Right forelimb (tissue), 1 donor: ENCODE results near the gene CNTNAP1.
"Not testable (repeated sequence)": the region's sequence is repeated elsewhere in the genome, so short reads cannot be mapped to it uniquely, and the experiment has no call there.

Experiments used
- DNase-seq: peaks from one replicate; pipeline ENCODE4 v3.0.0-alpha.2; 2018

The CNTNAP1 gene

DNA sequence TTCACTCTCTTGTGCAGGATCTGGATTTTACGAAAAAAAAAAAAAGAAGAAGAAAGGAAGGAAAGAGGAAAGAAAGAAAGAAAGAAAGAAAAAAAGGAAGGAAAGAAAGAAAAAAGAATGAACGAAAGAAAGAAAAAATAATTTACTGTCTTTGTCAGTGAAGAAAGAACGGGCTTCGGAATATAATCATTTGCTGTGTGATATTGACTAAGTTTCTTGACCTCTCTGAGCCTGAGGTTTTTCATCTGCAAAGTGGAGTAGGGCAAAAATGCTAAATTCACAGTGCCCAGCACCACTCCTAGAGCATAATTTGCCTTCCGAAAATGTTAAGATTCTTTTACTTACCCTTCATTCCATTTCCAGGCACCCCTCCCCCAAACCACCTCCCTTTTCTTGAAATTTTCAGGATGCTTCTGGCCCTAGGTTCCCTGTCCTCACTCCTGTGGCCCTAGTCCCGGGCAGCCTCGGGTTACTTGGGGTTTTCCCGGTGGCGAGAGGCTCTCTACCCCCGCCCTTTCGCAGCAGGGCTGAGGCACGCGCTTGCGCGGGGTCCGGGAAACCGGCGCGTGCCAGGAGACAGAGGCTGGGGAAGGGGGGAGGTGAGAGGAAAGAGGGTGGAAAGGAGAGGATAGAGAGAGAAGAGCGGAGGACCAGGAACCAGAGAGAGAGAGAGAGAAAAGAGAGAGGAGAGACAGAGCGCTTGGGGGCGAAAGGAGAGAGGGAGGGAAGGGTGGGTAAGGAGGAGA is at the start of gene CNTNAP1:
CNTNAP1 (plus strand) TSS at position 556 of the 746 bp plus-strand sequence. CDS start 299 bp downstream, outside the sequence.
- peak; percentile 81 for DNase-seq

DNA sequence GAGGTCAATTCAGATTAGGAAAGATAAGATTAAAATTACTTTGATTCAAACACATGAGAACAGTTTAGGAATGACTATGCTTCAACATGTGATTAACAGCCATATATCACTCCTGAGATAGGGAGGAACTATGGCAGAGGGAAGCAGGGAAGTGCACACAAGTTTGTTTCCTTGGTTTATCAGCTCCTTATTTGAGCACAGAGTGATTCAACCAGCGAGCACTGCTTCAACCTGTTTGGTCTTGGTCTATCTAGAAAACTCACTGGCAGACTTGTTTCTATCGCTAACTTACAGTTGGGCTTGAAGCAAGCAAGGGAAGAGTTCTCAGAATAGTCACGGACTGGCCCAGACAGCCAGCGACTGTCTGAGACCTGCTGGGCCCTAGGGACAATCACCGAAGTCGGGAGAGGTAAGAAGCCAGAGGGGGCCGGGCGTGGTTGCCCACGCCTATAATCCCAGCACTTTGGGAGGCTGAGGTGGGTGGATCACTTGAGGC is 49.3 kb upstream of the CNTNAP1 start:
- no peak for DNase-seq

DNA sequence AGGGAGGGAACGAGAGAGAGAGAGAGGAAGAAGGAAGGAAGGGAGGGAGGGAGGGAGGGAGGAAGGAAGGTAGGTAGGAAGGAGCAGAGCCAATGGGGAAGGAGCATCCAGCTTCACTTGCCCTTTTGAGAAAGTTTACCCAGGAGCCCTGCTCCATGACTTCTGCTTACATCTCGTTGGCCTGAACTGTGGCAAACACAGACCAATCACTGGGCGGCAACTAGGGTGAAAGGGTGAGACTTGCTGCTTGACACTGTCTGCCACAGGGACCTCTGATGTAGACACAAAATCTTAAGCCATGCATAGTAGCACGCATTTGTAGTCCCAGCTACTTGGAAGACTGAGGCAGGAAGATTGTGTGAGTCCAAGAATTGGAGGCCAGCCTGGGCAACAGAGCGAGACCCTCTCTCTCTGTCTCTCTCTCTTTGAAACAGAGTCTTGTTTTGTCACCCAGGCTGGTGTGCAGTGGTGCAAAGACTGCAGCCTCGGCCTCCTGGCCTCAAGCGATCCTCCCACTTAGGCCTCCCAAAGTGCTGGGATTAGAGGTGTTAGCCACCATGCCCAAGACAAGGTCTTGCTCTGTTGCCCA is 42.7 kb upstream of the CNTNAP1 start:
- DNase-seq, result no peak

DNA sequence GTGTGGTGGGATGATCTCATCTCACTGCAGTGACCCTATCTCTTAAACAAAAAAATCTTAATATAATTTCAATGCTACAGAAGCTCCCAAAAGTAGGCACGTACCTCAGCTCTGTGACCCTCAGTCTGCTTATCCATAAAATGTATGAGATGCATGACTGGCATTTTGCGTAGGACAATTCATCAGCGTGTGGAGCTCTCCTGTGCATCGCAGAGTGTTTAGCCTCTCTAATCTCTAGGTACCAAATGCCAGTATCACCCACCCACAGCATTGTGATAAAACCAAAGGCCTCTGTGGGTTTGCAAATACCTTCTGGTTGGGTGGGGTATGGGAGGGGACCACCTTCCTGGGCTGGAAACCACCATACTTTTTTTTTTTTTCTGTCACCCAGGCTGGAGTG is 42.2 kb upstream of the CNTNAP1 start:
- no peak for DNase-seq

DNA sequence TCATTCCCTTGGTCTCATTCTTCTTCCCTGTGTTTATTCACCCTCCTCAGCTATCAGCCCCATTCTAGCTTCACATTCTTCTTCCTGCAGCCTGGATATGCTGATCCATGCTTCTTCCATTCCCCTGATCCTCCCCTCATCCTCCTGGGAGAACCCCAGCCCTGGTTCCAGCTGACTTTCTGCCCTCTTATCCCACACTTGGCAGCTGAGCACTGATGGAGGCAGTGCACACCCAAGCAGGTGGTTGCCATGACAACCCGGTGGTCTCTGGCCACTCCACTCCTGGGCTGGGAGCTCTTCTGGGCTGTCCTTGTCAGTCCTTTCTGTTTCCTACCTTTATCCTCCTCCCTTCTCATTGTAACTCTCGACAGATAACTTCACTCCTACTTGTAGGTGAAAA is 40.0 kb upstream of the CNTNAP1 start:
- no peak for DNase-seq

DNA sequence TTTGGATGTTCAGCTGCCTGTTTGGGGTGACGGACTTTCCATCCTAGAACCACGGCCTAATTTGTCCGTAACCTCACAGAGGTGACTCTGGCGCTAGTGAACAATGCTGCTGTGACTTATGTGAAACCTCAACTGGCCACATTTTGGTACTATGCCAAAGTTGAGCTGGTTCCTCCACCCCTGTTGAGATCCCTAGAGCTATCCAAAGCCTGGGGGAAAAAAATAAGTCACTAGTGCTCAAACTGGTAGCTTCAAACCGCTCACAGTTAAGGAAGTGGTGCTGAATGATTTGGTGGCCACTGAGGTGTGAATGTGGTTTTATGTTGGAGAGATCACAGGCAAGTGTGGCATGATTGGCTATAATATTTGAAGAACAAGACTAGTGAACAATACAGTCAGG is 34.6 kb upstream of the CNTNAP1 start:
- no peak for DNase-seq

DNA sequence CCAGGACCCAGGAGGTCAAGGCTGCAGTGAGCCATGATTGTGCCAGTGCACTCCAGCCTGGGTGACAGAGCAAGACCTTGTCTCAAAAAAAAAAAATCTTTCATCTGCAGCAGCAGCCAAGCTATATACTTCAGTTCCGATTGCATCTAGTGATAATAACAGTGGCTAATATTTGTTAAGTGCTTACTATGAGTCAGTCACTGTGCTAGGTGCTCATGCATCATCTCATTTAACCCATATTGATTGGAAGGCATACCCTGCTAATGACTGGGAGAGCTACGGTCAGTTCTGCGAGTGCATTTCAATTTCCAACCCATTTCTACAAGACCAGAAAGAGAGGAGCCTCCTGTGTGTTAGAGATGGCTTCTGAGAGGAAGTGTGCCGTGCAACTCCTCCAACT is 30.9 kb upstream of the CNTNAP1 start:
- DNase-seq, result no peak

DNA sequence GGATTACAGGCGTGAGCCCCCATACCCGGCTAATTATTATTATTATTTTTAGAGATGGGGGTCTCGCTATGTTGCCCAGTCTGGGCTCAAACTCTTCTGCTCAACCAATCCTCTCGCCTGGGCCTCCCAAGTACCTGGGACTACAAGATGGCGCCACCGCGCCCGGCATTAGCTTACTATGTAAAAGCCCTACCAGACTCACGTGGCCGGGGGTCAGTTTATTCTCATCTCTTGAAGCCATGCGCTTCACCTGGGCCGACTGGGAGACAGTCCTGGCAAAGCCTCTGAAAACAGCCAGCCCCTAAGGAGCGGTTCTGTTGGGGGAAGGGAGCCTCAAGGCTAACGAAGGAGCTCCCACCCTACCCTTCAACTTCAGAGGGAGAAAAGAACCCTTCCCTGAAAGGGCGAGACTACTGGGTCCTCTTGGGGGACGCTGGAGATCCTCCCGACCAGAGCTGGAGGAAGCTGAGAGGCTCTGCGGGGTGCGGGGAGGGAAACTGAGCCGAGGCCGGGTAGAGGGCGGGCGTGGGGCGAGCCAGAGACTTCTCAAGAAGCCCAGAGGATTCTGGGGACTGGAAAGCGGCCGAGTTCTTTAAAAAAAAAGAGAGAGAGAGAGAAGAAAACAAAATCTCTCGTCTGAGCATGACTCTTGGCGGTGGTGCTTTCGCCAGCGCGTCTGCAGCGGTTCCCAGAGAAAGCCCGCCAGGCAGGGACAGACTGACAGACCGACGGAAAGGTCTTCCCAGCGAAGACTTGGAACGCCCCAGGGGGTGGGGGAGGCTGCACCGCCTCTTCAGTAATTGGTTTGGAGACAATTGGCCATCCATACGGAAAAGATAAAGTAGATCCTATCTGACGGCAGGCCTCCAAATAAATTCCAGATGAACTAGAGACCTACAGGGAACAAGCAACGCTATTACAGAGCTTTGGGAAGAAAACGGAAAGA is 28.9 kb upstream of the CNTNAP1 start:
- peak; percentile 84 for DNase-seq

DNA sequence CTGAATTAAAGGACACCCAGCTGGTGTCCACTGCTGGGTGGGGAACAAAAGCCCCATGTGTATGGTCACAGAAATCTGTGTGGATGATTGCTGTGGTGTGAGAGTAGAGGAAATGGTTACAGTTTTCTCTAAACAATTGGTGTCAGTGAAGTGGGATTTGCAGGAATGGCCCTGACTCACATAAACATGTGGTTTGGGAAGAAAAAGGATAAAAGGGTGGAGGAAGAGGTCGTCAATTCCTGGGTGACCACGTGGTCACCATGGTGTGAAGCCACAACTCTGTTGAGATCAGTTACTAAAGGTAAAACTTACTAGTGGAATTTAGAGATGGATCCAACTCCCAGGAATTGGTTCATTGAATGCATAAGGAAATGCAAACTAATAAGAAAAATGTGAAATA is 26.8 kb upstream of the CNTNAP1 start:
- DNase-seq, result no peak

DNA sequence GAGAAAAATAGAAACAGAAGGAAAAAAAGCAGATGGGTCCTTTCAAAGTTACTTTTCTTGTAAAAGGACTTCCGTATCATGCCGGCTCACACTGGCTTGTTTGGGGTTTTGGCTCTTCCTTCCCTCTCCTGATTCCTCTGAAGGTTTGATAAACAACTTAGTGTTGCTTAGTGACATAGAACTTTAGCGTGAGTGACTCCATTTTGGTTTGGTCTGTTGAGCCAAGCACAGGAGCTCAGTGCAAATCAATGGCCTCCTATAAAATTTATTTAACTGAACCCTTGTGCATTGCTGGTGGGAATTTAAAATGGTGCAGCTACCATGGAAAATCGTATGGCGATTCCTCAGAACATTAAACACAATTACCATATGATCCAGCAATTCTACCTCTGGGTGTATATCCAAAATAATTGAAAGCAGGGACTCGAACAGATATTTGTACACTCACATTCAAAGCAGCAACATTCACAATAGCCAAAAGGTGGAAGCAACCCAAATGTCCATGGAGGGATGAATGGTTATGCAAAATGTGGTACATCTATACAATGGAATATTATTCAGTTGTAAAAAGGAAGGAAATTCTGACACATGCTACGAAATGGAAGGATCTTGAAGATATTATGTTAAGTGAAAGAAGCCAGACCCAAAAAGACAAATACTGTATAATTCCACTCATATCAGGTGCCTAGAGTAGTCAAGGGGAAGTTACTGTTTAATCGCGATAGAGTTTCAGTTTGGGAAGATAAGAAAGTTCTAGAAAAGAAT is 24.3 kb upstream of the CNTNAP1 start:
- DNase-seq, result no peak

DNA sequence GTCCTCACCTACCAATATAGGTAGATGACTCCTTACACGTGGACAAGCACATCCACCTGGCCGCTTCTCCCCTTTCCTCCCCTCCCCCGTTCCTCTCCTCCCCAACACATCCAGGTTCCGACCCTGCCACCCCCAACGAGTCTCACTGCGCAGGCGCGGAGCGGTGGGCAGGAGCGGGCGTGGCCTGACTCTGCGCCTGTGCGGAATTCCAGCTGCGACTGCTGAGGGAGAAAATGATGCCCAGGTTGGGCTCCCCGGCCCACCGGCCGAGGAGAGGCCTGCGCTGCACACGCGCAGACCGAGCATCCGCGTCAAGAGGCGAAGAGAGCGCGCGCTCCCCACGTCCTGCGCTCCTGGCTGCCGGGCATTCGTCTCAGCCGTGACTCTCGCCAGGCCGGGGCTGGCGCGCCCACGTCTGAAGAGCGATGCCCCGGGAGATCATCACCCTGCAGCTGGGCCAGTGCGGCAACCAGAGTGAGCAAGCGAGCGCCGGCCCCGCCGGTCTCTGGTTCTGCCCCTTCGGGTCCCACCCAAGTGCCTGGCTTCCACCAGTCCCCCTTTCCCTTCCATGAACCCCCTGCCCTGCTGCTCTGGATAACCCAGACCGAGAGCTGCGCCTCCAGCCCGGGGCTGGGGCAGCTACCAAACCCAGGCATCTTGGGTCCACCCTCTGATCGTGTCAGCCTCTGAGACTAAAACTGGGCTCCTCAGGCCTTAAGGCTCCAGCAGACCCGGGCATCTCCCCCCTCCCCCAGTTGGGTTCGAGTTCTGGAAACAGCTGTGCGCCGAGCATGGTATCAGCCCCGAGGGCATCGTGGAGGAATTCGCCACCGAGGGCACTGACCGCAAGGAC is 23.0 kb upstream of the CNTNAP1 start, which contains the start of gene TUBG2:
TUBG2 (plus strand) TSS at position 206 of the 853 bp plus-strand sequence; CDS start at position 426, 220 bp downstream.
- DNase-seq, result peak; percentile 94

DNA sequence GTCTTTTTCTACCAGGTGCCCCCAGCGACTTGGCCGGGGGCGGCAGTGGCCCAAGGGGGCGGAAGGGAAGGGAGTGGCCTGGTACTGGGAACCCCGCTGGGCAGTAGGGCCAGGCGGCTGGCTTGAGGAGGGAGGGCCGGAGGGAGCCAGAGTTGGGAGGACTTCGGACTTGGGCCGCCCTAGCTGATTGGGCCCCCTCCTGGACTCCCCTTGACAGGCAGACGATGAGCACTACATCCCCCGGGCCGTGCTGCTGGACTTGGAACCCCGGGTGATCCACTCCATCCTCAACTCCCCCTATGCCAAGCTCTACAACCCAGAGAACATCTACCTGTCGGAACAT is 22.4 kb upstream of the CNTNAP1 start:
- DNase-seq, result not testable (repeated sequence)

DNA sequence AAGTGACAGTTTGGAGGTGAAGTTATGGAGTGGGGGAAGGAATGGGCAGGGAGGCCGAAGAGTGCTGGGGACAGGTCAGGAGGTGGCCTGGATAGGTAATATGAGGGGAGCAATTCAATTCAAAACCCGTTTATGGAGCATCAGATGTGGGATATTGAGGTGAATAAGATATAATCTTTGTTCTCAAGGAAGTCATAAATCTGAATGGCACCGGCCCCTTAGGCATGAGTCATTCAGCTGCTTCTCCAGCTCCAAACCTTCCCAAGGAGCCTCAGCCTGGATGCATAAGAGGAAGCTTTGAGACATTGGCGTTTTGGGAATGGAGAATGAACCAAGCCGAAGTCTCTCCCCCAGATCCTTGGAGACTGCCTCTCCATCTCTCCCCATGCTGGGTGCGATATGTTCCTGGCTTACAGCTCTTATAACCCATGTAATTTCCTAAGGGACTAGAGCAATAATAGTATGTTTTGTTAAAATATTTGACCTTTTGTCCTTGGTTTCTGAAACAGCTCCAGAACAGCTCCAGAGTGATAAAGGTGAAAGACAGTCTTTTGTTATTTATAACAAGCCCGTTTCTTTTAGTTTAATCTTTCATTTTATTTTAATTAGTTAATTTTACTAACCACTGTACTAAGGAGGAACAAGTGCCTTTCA is 21.5 kb upstream of the CNTNAP1 start:
- no peak for DNase-seq

DNA sequence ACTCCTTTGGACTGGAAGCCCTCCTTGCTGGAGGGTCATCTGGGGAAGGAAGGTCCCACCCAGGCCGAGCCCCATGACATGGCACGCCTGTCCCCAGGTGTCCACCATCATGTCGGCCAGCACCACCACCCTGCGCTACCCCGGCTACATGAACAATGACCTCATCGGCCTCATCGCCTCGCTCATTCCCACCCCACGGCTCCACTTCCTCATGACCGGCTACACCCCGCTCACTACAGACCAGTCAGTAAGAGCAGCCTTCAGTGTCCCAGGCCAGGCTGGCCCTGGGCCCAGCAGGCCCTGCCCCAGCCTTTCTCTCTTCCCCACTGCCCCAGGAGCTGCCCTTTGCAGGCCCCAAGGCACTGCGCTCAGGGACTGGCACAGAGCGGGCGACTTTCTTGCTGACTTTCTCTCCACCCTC is 16.7 kb upstream of the CNTNAP1 start:
- DNase-seq, result no peak

DNA sequence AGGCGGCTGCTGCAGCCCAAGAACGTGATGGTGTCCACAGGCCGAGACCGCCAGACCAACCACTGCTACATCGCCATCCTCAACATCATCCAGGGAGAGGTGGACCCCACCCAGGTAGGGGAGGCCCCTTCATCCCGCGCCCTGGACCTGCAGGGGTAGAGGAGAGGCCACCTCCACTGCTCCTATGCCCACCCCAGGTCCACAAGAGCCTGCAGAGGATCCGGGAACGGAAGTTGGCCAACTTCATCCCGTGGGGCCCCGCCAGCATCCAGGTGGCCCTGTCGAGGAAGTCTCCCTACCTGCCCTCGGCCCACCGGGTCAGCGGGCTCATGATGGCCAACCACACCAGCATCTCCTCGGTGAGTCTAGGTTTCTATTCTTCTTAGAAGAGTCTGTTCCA is 16.2 kb upstream of the CNTNAP1 start:
- not testable (repeated sequence) for DNase-seq

DNA sequence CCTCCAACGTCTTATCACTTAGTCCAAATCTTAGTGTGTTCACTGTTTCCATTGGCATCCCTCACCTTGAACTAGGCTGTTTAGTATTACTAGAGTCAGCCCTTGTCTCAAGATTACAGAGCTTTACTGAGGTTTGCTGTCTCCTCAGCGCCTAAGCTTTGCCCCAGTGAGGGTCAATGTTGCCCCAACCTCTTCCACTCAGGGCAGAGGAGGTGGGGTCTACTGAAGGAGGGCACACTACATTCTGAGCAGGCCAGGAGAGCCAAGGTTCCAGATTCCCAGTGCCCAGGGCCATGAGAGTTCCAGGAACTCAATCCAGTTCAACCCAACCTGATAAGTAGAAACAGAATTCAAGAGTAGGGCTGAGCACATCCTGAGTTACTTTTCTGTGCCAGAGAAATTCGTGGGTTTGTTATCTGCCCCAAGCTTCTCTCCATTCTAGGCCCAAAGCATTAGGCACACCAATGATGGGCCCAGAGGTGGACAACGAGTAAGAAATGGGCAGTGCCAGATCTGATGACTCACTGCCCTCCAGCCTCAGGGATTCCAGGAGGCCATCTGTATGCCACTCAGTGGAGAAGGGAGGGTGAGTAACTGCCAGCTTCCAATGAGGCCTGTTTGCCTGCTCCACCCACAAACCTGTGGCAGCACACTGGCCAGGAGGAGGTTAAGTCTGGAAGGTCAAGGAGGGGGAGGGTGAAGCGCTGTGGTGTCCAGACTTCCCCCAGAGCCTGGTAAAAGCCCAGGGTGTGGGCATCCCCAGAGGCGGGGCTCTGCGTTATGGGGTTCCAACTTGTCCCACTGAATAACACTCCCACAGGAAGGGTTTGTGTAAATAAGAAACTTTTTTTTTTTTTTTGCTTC is 15.0 kb upstream of the CNTNAP1 start:
- DNase-seq, result no peak

DNA sequence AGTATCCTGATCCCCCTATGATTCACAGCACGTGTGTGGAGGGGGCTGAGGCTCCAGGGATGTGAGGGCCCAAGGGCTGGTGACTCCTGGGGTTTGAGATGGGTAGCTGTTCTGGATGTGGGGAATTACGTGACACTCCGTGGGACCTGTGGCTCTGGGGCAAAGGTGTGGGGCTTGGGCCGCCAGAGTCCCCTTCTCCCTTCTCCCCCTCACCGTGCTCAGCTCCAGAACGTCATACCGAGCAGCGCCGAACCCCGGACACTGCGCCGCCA is 12.7 kb upstream of the CNTNAP1 start:
- DNase-seq, result no peak

DNA sequence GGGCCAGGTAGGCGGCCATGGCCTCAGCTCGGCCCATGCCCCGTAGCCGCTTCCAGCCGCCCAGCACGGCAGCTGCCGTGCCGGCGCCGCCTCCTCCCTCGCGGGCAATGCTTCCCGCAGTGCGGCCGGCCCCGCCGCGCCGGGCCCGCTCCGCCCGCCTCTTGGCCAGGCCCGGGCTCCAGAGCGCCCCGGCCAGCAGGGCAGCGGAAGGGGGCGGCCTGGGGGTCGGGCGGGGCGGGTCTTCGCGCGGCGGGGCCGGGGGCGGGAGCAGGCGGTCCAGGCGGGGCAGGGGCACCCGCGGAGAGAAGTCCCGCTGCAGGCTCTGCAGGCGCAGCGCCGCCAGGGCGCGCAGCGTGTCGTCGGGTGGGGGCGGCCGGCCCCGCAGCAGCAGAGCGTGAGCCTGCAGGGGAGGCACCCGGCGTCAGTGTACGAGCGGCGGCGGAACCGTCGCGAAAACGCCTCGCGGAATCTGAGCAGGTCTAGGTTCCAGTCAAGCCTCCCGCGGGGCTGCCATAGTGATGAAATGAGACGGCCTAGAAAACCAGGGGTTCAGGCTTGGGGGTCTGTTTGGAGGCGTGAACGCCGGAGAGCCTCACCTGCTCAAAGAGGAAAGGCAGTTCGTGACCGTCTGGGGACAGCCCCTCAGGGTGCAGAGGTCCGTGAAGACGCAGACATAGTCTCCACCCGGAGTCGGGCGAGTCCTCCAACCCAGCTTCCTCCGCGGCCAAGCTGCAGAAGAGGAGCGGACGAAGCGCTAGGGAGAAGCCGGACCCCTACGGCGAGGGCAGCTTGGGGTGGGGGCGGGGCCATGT is 12.1 kb upstream of the CNTNAP1 start:
- no peak for DNase-seq
